ENCODE data around the gene CDCA7.

The CDCA7 gene

DNA sequence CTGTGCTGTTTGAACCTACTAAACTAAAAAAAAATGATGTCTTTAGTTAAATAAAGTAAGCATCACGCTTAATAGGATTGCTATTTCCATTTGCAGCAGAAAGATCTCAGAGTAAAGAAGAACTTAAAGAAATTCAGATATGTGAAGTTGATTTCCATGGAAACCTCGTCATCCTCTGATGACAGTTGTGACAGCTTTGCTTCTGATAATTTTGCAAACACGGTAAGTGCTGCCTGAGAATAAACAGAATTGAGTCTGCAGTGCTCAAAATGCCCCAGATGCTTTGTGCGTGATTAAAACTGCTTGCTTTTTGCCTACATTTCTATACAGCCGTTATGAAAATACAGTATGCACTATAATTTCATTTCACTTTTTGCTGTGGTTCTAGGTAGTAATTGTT, 3.9 kb downstream of the CDCA7 start:
- no peaks in the 10 kb centered on the region for H3K27me3 ChIP-seq (ENCODE audit: insufficient read depth, poor library complexity, severe bottlenecking)
- no peak for DNase-seq (ENCODE audit: low read depth in 1 of 2, low spot score in 1 of 2)
- peak overlapping the region; percentile 42 for H3K27ac ChIP-seq (replicated peaks)
- TF ChIP-seq SPI1 (IDR thresholded peaks at IDR 0.05; ENCODE audit: borderline replicate concordance, low read depth) (no peak), GABPA (IDR thresholded peaks at IDR 0.05; ENCODE audit: low read depth) (no peak), POLR2AphosphoS5 (IDR thresholded peaks at IDR 0.05; ENCODE audit: low read depth) (no peak)
- TF ChIP-seq, protein P1, sequence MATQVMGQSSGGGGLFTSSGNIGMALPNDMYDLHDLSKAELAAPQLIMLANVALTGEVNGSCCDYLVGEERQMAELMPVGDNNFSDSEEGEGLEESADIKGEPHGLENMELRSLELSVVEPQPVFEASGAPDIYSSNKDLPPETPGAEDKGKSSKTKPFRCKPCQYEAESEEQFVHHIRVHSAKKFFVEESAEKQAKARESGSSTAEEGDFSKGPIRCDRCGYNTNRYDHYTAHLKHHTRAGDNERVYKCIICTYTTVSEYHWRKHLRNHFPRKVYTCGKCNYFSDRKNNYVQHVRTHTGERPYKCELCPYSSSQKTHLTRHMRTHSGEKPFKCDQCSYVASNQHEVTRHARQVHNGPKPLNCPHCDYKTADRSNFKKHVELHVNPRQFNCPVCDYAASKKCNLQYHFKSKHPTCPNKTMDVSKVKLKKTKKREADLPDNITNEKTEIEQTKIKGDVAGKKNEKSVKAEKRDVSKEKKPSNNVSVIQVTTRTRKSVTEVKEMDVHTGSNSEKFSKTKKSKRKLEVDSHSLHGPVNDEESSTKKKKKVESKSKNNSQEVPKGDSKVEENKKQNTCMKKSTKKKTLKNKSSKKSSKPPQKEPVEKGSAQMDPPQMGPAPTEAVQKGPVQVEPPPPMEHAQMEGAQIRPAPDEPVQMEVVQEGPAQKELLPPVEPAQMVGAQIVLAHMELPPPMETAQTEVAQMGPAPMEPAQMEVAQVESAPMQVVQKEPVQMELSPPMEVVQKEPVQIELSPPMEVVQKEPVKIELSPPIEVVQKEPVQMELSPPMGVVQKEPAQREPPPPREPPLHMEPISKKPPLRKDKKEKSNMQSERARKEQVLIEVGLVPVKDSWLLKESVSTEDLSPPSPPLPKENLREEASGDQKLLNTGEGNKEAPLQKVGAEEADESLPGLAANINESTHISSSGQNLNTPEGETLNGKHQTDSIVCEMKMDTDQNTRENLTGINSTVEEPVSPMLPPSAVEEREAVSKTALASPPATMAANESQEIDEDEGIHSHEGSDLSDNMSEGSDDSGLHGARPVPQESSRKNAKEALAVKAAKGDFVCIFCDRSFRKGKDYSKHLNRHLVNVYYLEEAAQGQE (IDR thresholded peaks at IDR 0.05; ENCODE audit: insufficient replicate concordance, low read depth), result no peak
- TF ChIP-seq, protein P2, sequence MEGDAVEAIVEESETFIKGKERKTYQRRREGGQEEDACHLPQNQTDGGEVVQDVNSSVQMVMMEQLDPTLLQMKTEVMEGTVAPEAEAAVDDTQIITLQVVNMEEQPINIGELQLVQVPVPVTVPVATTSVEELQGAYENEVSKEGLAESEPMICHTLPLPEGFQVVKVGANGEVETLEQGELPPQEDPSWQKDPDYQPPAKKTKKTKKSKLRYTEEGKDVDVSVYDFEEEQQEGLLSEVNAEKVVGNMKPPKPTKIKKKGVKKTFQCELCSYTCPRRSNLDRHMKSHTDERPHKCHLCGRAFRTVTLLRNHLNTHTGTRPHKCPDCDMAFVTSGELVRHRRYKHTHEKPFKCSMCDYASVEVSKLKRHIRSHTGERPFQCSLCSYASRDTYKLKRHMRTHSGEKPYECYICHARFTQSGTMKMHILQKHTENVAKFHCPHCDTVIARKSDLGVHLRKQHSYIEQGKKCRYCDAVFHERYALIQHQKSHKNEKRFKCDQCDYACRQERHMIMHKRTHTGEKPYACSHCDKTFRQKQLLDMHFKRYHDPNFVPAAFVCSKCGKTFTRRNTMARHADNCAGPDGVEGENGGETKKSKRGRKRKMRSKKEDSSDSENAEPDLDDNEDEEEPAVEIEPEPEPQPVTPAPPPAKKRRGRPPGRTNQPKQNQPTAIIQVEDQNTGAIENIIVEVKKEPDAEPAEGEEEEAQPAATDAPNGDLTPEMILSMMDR (IDR thresholded peaks at IDR 0.05; ENCODE audit: insufficient read depth, low read length), result no peak
- no peak overlapping the region for H3K4me3 ChIP-seq (replicated peaks; ENCODE audit: insufficient read depth, low read length)

DNA sequence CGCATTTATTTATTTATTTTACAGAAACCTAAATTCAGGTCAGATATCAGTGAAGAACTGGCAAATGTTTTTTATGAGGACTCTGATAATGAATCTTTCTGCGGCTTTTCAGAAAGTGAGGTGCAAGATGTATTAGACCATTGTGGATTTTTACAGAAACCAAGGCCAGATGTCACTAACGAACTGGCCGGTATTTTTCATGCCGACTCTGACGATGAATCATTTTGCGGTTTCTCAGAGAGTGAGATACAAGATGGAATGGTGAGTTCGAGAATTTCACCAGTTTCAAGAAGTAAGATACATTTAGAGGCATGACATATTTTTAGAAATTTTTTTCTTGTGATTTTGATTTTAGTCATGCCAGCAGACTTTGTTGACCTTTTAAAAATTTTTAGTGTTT, 4.6 kb downstream of the CDCA7 start:
- H3K4me3 ChIP-seq (replicated peaks; ENCODE audit: insufficient read depth, low read length), result no peak overlapping the region
- DNase-seq (ENCODE audit: low read depth in 1 of 2, low spot score in 1 of 2), result peak in 1 of 2 experiments; percentile 77

DNA sequence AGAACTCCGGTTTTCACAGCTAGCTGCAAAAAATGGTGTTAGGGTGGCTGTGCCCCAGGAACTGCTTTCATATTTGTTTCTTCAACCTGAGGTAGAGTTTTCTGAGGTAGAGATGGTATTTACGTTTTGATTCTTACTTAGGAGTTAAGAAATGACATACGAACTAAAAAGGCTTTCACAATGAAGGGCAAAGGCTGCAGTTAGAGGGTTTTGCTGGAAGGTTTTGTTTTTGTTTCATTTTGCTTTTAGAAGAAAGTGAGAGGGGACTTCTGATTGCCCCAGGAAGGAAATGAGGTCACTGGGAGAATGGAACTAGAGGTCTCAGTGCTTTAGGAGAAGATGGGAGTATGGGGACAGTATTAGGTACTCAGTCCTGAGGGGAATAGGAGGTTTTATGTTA, 15.5 kb downstream of the CDCA7 start:
- TF ChIP-seq POLR2AphosphoS5 (IDR thresholded peaks at IDR 0.05; ENCODE audit: low read depth) (no peak), SPI1 (IDR thresholded peaks at IDR 0.05; ENCODE audit: borderline replicate concordance, low read depth) (no peak), GABPA (IDR thresholded peaks at IDR 0.05; ENCODE audit: low read depth) (no peak)
- TF ChIP-seq, protein P2 (IDR thresholded peaks at IDR 0.05; ENCODE audit: insufficient read depth, low read length), result no peak
- TF ChIP-seq, protein P1 (IDR thresholded peaks at IDR 0.05; ENCODE audit: insufficient replicate concordance, low read depth), result no peak
- DNase-seq (ENCODE audit: low read depth in 1 of 2, low spot score in 1 of 2), result no peak
- no peaks in the 10 kb centered on the region for H3K27me3 ChIP-seq (ENCODE audit: insufficient read depth, poor library complexity, severe bottlenecking)
- H3K4me3 ChIP-seq (replicated peaks; ENCODE audit: insufficient read depth, low read length), result no peak overlapping the region
- H3K27ac ChIP-seq (replicated peaks), result no peak overlapping the region; the same call in 1 of the 2 replicates

More for the DNA sequence above, 4.6 kb downstream of the CDCA7 start:
- no peaks in the 10 kb centered on the region for H3K27me3 ChIP-seq (ENCODE audit: insufficient read depth, poor library complexity, severe bottlenecking)
- H3K27ac ChIP-seq (replicated peaks), result peak overlapping the region; percentile 42
- TF ChIP-seq, protein P2 (IDR thresholded peaks at IDR 0.05; ENCODE audit: insufficient read depth, low read length), result no peak
- TF ChIP-seq, protein P1 (IDR thresholded peaks at IDR 0.05; ENCODE audit: insufficient replicate concordance, low read depth), result no peak
- TF ChIP-seq GABPA (IDR thresholded peaks at IDR 0.05; ENCODE audit: low read depth) (no peak), SPI1 (IDR thresholded peaks at IDR 0.05; ENCODE audit: borderline replicate concordance, low read depth) (no peak), POLR2AphosphoS5 (IDR thresholded peaks at IDR 0.05; ENCODE audit: low read depth) (no peak)

Measured in HL-60 (cell line).